T-helper 1 cell (primary cell): Measurements from ENCODE around the gene ENSA.
"Not testable (repeated sequence)": the region's sequence is repeated elsewhere in the genome, so short reads cannot be mapped to it uniquely, and the experiment has no call there.

Source experiments
- DNase-seq, 5 donors: peaks; one replicate each; pipeline ENCODE4 v3.0.0-alpha.2; 2012 to 2020

Gene ENSA

GRCh38 chr1:150579945-150580642 is 49.3 kb downstream of the ENSA start:
- DNase-seq = no peak

GRCh38 chr1:150579110-150579944 is 50.1 kb downstream of the ENSA start, which contains the start of gene MCL1:
TSS of gene MCL1 (minus strand) at chr1:150579610. CDS start at chr1:150579530, 80 bp downstream.
- peak; percentile 73 to 95 (median 83) for DNase-seq

- peak in 1 of 5 donors; percentile 58 for DNase-seq
These were observed 50.9 kb downstream of the ENSA start for GRCh38 chr1:150578272-150579109.

GRCh38 chr1:150577557-150578271 is 51.7 kb downstream of the ENSA start:
- peak in 1 of 5 donors; percentile 56 for DNase-seq

GRCh38 chr1:150576794-150577556 is 52.4 kb downstream of the ENSA start:
- peak in 1 of 5 donors; percentile 34 for DNase-seq

GRCh38 chr1:150576367-150576711 is 53.1 kb downstream of the ENSA start:
- no peak for DNase-seq

- DNase-seq = no peak
These were observed 53.7 kb downstream of the ENSA start for GRCh38 chr1:150575518-150576366.

GRCh38 chr1:150575072-150575489 is 54.3 kb downstream of the ENSA start:
- DNase-seq = no peak

- no peak for DNase-seq
These were observed 54.9 kb downstream of the ENSA start for GRCh38 chr1:150574260-150575071.

GRCh38 chr1:150573648-150574071 is 55.8 kb downstream of the ENSA start:
- not testable (repeated sequence) for DNase-seq

- DNase-seq = no peak
These were observed 56.3 kb downstream of the ENSA start for GRCh38 chr1:150572918-150573647.
